Fibroblast of villous mesenchyme (primary cell): Measurements from ENCODE around the gene HRAS. TPM values are rescaled to one million over a fixed set of nuclear protein-coding genes. Genes with fewer than 3 reads are reported as not detected.
A peak's percentile ranks its signal among the peaks of the same experiment; 100 is the strongest.

ENCODE experiments used
- DNase-seq: peaks from one replicate; pipeline ENCODE4 v3.0.0-alpha.2; 2010; ENCODE audit warnings: low read depth
- H3K4me3 ChIP-seq: 2 replicates; pipeline ENCODE4 v1.5.1; 2011; ENCODE audit warnings: low read depth, mild to moderate bottlenecking, low read length
- CTCF ChIP-seq: IDR thresholded peaks from 2 replicates; pipeline ENCODE4 v1.5.1; 2012; ENCODE audit warnings: low read depth, mild to moderate bottlenecking, low read length; ENCODE audit not compliant: insufficient read depth
- total RNA-seq: library from RNA; depleted of rRNA; stranded (reverse); fragments of >200 nt; gene quantifications from 2 replicates; pipeline ENCODE4 v1.2.3, GENCODE V29; 2012

Gene HRAS
- total RNA-seq, 1 donor = 36.7 TPM

GRCh38 chr11:541433-541885, 6.1 kb upstream of the HRAS start:
- no peak for DNase-seq
- TF ChIP-seq CTCF = no peak
- no peak overlapping the region for H3K4me3 ChIP-seq

GRCh38 chr11:540583-541432, 5.4 kb upstream of the HRAS start:
- no peak for DNase-seq
- H3K4me3 ChIP-seq = no peak overlapping the region
- TF ChIP-seq CTCF = no peak

GRCh38 chr11:539971-540481, 4.7 kb upstream of the HRAS start:
- TF ChIP-seq CTCF = no peak
- DNase-seq = no peak

GRCh38 chr11:538431-539051, 3.2 kb upstream of the HRAS start:
- TF ChIP-seq CTCF = no peak
- no peak overlapping the region for H3K4me3 ChIP-seq
- no peak for DNase-seq

More at GRCh38 chr11:539971-540481, 4.7 kb upstream of the HRAS start:
- H3K4me3 ChIP-seq = no peak overlapping the region

GRCh38 chr11:537622-538430, 2.5 kb upstream of the HRAS start:
- peak overlapping the region; percentile 59 for H3K4me3 ChIP-seq
- TF ChIP-seq CTCF = no peak
- DNase-seq = no peak

- peak within 1 kb of the TSS; percentile 65 for H3K4me3 ChIP-seq
- no peak for TF ChIP-seq CTCF
- DNase-seq = peak; percentile 92
Observed at GRCh38 chr11:536841-537621, 1.7 kb upstream of the HRAS start, which contains the start of gene LRRC56. LRRC56 (plus strand) TSS chr11:537527; CDS start chr11:540685, 3,158 bp downstream.
